SK-N-SH (cell line): ENCODE data around the gene NDUFS6.

Source experiments
- CTCF ChIP-seq: fragments of 200-600 bp; sonication (generic); IDR thresholded peaks from 2 replicates; pipeline ENCODE4 v1.6.1; 2017; ENCODE audit warnings: antibody characterized with exemption, mild to moderate bottlenecking, moderate library complexity
- JUND ChIP-seq: IDR thresholded peaks from 2 replicates; pipeline ENCODE4 v1.4.0; 2012
- MAX ChIP-seq: IDR thresholded peaks from 2 replicates; pipeline ENCODE4 v1.4.0; 2012; ENCODE audit warnings: low read depth
- MEF2A ChIP-seq: IDR thresholded peaks from 2 replicates; pipeline ENCODE4 v1.4.0; 2012; ENCODE audit warnings: low read depth, borderline replicate concordance
- MXI1 ChIP-seq: IDR thresholded peaks from 2 replicates; pipeline ENCODE4 v1.6.1; 2012; ENCODE audit warnings: mild to moderate bottlenecking, low read depth, low read length, improper control_type of control experiment
- POLR2AphosphoS5 ChIP-seq: IDR thresholded peaks from 2 replicates; pipeline ENCODE4 v1.6.1; 2012; ENCODE audit warnings: low read depth, low read length
- RAD21 ChIP-seq: IDR thresholded peaks from 2 replicates; pipeline ENCODE4 v1.6.1; 2012; ENCODE audit warnings: mild to moderate bottlenecking, low read length
- RCOR1 ChIP-seq: fragments of 150-350 bp; IDR thresholded peaks from 2 replicates; pipeline ENCODE4 v1.6.1; 2017; ENCODE audit warnings: antibody characterized with exemption, low read length
- REST ChIP-seq: IDR thresholded peaks from 2 replicates; pipeline ENCODE4 v1.6.1; 2012; ENCODE audit warnings: mild to moderate bottlenecking, low read depth, low read length, moderate library complexity
- TAF1 ChIP-seq: IDR thresholded peaks from 2 replicates; pipeline ENCODE4 v1.6.1; 2012; ENCODE audit warnings: low read depth, mild to moderate bottlenecking, low read length, moderate library complexity, borderline replicate concordance
- TCF12 ChIP-seq: IDR thresholded peaks from 2 replicates; pipeline ENCODE4 v1.4.0; 2012
- TEAD4 ChIP-seq: IDR thresholded peaks from 2 replicates; pipeline ENCODE4 v1.4.0; 2012; ENCODE audit warnings: mild to moderate bottlenecking, borderline replicate concordance; ENCODE audit not compliant: insufficient read depth
- USF2 ChIP-seq: fragments of 150-350 bp; IDR thresholded peaks from 2 replicates; pipeline ENCODE4 v1.6.1; 2017; ENCODE audit warnings: antibody characterized with exemption, low read length, low read depth, borderline replicate concordance

GRCh38 chr5:1808439-1808838 is 7.2 kb downstream of the NDUFS6 start:
- TF ChIP-seq POLR2AphosphoS5 (no peak), RAD21 (no peak), MAX (no peak), REST (no peak), TCF12 (no peak), CTCF (no peak), MEF2A (no peak), JUND (no peak), TAF1 (no peak), RCOR1 (no peak), USF2 (no peak), TEAD4 (no peak), MXI1 (no peak)
